GM19193 (cell line): ENCODE data around the gene SNCA.

Source experiments
- POLR2A ChIP-seq: IDR thresholded peaks from 4 replicates; pipeline ENCODE4 v1.6.1; 2011; ENCODE audit not compliant: insufficient read depth, insufficient read length; ENCODE audit errors: extremely low read depth

The SNCA gene

DNA sequence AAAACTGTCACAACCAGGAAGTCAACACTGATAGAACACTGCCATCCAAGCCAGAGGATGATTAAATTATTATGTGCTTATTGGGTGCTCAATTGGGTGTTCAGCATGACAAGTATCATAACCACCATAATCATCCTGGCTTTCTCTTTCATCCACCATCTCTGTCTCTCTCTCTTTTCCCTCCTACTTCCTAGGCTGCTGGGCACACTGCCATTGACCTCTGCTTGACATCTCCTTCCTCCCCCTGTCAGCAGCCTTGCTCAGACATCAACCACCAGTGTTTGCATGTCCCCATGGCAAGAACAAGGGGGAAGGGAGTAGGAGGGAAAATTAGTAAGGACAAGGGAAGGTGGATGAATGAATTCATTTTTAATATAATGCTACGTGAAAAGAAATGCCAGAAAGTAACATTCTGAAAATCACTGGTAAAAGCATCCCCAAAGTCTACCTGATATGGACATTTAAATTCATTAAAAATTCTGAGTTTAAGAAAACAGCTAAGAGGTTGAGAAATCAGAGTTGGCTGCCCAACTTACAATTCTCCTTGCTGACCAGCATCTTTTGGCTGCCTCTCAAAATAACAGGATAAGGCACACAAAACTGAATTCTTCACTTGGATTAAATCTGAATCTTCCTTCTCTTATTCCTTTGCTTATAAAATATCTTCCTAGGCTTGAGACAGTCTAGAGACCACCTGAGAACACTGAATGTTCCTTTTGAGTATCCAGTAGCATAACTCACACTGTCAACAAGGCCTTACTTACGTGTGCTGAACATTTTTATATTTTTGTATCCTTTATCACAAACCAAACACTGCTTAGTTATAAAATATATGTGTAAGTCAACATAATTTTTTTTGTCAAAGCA lies 48.5 kb downstream of the SNCA start:
- no peak for TF ChIP-seq POLR2A

DNA sequence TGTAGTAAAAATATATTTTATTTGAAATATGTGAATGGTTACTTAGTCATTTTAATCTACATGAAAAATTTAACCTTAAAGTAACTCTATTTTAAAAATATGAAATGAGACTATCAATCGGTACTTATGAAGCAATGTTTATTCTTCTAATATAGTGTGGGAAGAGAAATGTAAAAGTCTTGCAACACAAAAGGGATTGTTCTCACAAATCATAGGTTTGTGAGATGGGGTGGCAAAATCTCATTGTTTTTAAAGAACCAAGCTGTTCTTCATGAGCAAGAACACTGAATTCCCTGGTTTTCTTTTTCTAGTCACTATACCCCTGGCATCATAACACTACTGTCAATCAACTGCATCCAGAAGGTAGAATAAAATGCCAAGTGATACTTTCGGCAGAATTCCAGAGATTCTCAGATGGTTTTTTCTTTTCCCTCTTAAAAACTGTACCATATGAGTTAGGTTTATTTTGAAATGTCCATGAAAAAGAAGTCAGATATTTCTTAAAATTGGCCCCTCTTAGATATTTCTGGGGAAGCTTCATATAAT lies 52.2 kb downstream of the SNCA start:
- no peak for TF ChIP-seq POLR2A

DNA sequence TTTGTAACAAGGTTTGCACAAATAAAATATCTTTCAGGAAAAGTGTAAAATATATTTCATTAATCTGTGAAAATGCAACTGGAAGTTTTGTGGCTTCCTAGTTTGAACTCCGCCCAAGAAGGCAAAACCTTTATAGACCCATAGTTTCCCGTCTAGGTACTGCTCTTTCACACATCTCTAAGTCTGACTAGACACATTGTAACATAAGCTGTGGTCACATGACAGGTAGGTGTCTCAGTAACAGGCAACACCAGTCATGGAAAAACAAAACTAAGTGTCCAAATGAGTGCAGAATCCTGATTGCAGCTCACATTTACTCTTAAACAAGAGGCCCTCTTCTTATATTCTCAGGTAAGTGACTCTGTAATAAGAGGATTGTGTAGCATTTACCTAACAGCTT lies 55.6 kb downstream of the SNCA start:
- TF ChIP-seq POLR2A, result no peak

DNA sequence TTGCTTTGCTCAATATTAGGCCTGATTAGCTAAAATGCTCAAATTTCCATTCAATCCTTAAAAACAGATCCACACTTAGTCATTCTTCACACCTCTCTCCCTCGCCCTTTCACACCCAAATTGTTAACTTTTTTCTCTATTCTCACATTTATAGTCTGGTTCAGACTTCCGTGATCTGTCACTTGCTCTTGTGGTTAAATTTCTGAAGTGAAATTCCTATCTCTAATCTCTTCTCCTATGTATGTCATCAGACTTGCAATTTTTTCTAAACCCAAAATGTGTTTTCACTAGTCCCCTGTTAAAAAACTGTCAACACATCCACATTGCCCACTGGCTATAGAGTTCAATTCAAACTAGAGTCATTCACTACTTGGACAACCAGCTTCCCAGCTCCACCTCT lies 63.2 kb downstream of the SNCA start:
- TF ChIP-seq POLR2A, result no peak

DNA sequence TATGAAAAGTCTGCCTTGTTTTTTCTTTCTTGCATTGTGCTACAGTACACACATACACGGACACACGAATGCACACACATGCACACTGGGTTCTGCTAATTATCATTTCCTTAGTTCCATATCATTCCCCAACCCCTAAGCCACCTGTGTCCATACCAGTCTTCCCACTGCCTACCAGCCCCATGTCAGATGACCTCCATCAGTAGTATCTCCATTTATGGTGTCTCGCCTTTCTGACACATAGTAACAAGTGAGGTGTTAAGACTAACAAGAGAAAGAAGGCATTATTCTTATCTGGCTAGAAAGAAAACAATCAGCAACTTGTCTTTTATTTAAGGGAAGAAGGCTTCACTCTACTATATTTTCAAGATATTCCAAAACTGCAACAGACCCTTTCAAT lies 67.1 kb downstream of the SNCA start:
- no peak for TF ChIP-seq POLR2A

DNA sequence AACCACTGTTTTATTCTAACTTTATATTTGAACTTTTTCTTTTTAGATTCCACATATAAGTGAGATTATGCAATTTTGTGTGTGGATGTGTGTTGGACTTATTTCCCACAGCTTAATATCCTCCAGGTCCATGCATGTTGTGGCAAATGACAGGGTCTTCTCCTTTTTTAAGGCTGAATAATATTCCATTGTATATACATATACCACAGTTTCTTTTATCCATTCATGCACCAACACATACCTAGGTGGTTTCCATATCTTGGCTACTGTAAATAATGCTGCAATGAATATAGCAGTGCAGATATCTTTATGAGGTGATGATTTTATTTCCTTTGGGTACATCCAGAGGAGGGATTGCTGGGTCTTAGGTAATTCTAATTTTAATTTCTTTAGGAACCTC lies 69.0 kb downstream of the SNCA start:
- TF ChIP-seq POLR2A, result no peak

DNA sequence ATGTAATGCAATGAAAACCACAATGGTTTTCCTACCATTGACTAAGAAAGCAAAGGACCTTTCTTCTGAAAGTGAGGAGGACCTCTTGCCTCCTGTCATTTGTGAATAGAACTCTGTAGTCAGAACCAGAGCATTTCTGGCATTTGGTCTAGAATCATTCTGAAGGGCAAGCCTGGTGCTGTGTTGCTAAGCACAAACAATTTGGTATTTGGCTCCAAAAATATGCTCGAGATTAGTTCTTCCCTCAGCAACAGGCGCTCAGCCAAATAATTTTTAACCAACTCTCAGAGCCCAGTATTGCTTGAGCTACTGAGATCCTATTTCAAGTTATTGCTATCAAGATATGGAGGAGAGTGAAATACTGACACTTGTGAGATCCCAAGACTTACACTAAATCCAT lies 71.0 kb downstream of the SNCA start:
- no peak for TF ChIP-seq POLR2A

DNA sequence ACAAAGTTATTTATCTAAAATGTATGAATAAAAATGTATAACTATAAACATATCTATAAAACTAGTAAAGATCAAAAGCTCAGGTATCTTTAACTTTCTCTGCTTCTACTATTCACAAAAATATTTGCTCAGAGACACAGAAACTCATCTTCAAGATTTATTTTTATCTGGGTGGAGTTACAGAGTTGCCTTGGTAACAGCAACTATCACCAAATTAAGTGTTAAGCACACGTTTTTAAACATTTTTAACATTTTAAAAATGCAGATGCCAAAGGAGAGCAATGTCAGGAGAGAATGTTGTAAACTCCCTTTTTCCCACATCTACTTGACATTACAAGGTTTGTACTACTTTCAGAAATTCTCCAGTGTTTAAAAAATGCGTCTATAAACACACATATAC lies 71.4 kb downstream of the SNCA start:
- TF ChIP-seq POLR2A, result no peak

DNA sequence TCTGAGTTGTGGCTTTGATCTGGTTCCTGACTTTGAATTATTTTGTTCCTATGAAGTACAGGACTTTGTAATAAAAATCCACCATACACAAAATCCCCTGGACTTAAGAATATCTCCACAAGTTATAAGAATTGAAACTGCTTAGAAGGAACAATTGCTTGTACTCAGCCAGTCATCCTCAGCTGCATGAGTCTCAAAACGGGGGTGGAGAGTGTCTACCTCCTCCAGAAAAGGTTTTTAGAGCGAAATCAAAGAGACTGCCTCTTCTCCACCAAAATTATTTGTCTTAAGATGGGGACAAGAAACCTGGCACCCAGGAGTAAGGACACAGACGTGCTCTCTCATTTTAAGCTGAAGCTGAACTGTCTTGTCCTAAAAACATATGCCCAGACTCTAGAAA lies 74.7 kb downstream of the SNCA start:
- TF ChIP-seq POLR2A, result no peak

DNA sequence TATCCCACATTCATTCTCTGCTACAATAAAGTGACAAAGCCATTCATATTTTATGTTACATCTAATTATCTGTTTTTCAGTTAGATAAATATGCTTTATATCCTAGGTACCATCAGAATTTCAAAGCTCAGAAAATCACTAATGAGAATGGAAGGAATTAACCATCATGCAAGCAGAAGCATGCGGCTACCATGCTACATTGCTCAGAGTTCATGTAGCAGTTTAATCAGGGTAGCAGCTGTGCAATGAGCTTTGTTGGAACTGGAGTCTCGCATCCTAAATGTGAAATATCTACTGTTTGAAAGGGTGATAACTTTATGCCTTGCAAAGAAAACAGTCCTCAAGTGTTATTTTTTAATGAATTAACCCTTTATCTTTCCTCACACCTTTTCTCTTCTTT lies 77.5 kb downstream of the SNCA start:
- TF ChIP-seq POLR2A, result no peak

DNA sequence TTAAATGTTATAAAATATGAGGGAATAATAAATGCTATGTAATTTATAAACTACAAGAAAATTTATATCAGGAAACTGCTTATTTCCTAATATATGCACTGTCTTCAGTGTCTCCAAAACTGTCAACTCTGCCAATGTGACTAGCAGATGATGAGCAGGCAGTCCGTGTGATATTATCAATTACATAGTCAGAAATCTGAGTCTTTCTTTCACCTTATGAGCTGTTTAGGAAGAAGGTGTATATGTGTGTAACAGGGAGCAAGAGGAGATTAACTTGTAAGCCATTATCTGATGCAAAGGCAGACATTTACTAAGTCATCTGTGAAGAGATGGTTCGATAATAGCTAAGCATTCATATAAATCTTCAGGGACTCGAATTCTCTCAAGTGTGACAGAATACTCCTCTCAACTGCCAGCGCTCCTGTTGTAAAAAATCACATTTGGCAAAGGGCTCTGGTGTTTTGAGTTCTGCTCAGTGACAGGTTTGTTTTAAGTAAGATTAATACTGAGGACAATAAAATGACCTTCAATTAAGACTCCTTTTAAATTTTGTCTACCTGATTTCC lies 79.7 kb downstream of the SNCA start:
- no peak for TF ChIP-seq POLR2A

DNA sequence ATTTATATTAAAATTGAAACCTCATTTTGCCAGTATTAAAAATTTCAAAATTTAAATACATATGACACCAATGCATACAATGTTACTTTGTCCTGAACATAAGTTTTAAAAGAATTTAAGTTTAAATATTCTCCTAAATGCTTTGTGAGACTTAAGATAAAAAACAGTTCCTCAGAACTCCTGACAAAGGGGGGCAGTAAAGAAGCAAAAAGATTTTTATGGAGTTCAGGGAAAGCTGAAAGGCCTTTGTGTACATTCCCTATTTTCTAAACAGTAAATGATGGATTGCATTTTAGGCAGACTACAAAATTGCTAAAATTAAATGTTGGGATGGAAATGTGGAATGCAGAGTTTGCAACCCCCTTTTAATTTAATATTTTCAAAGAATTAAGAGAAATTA lies 81.7 kb downstream of the SNCA start:
- TF ChIP-seq POLR2A, result no peak

DNA sequence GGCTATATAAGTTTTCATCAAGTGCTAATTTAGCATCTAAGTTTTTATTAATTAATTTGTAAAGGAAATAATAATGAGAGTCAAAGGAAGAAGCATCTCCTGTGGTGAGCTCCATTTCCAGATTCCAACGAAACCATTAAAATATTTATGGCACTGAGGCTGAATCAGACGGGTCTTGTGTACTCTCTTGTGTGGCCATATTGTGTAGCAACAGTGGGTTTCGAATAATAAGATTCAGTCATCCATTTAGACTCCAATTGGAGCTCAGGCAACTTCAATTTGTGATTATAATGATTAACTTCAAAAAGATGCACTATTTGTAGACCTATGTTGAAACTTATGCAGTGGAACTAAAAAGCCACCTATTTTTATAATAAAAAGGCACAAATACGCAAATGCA lies 82.4 kb downstream of the SNCA start:
- no peak for TF ChIP-seq POLR2A

DNA sequence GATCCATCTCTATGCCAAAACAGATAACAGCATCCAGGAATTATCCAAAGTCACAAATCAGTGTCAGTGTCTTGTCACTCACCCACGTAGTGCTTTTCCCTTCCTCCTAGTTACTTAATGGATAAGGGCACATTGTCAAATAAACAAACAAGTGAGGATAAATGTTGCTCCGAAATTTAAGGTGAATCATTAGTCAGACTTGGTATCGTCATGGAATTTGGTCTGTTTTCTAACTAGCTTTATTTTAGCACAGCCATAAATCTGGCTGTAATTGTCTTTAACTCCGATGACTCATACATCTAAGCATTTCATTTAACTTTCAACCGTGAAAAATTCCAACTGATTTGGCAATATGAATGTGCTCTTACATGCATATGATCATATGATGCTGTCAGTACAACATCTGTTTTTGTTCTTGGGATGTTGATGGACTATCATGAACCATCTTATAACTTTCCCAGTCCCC lies 83.3 kb downstream of the SNCA start:
- TF ChIP-seq POLR2A, result no peak

DNA sequence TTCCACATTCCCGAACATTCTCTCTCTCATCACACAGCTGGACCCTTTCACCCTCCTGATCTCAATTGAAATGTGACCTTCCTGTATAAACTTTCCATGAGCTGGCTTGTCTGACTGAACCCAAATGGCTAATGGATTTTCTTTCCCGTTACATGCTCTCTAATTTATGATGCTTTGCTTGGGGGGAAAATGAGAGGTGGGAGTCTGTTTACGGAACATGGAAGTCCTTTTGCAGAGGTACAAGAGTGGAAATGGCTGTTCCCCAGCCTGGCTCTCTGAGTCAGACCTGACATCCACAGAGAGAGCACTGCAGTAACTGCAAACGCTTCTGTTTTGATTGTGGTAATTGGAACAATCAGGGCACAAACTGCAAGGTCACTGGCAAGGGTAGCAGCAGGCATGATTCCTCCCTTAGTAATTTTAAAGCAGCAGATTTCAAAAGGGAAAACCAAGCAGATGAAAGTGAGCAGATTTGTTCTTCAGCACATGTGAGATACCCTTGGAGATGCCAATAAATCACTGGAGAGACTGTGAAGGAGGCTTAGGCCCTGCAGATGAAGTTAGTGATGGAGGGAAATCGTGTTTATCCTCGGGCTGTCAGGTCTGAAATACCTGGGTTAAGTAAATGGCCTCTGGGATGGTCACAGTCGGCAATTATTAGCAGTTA lies 83.9 kb downstream of the SNCA start:
- TF ChIP-seq POLR2A, result no peak
